ENCODE data around the gene HOOK2. TPM values are rescaled to one million over a fixed set of nuclear protein-coding genes. Genes with fewer than 3 reads are reported as not detected.

Gene HOOK2
- total and polyA plus RNA-seq, 9 of the 15 experiments (the other 6 are each of a cell fraction or from before 2014, with no cell fraction given): 1.3 to 17.2 (median 9.9) TPM

DNA sequence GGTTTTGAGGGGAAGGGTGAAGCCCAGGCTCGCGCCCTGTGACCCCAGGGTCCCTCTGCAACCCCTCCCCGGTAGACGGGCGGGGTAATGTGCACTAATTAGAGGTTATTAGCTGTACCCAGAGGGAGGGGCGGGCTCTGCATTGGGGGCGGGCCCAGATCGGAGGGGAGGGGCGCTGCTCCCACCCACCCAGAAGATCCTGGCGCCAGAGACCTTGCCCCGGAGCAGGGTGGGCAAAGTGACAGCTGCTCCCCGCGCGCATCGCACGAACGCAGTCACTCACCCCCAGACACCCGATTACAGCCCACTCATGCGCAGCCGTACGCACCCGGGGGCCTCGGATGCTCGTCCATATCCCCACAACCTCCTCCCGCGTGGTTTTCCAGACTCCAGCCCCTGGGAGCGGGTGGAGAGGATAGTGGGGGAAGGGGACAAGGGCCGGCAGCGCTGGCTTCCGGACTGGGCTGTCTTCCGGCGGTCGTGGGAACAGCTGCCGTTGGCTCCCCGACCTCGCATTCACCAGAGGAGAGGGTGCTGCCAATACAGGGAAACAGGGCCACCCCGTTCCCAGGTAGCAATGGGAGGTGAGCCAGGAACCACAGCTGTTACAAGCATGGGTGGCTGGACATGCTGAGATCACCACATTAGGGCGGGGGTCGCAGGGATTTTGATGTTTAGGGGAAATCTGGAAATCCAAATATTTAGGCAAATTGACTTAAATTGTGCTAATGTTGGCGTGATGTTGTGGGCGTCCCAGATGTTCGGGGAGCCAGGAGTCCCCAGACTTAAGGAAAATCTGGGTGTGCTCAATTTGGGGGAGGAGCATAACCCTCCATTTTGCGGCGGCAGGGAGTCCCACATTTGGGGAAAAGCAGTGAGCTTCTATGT is 2.9 kb upstream of the HOOK2 start (continued):
- no peak for TF ChIP-seq NONO (IDR thresholded peaks at IDR 0.05; ENCODE audit: low read depth in 2 of 2, low read length in 1 of 2)
- no peak for TF ChIP-seq STAG1 (CRISPR knock-in tag; IDR thresholded peaks at IDR 0.05; ENCODE audit: borderline replicate concordance)
- no peak for TF ChIP-seq ZHX1 (conservative IDR thresholded peaks at IDR 0.05; ENCODE audit: low read length)
- TF ChIP-seq NR1H2 (CRISPR knock-in tag; IDR thresholded peaks at IDR 0.05): no peak
- no peak for TF ChIP-seq CSDE1 (IDR thresholded peaks at IDR 0.05)
- TF ChIP-seq PTBP1 (IDR thresholded peaks at IDR 0.05; ENCODE audit: low read depth, low read length): no peak
- no peak for TF ChIP-seq CEBPB (tag; IDR thresholded peaks at IDR 0.05)
- peak in 2 of 3 experiments; percentile 59 to 85 for TF ChIP-seq YY1 (IDR thresholded peaks at IDR 0.05; ENCODE audit: borderline replicate concordance in 1 of 3, control insufficient read depth in 1 of 3, extremely low read depth in 1 of 3, insufficient read depth in 3 of 3, insufficient read length in 1 of 3, insufficient replicate concordance in 2 of 3, low read depth in 1 of 3, low read length in 2 of 3)
- TF ChIP-seq ZNF696 (CRISPR knock-in tag; conservative IDR thresholded peaks at IDR 0.05): no peak
- TF ChIP-seq ZBTB7A (IDR thresholded peaks at IDR 0.05; ENCODE audit: borderline replicate concordance, control insufficient read depth, low read depth, low read length): peak; percentile 39; the same call in 1 of the 2 replicates
- no peak for TF ChIP-seq SMC3 (conservative IDR thresholded peaks at IDR 0.05; ENCODE audit: insufficient read depth, low read depth, low read length)
- no peak for TF ChIP-seq ELK3 (CRISPR knock-in tag; IDR thresholded peaks at IDR 0.05)
- 0 out of 2 replicates have a peak, but pooled peaks have one; percentile 24 for TF ChIP-seq BRD4 (IDR thresholded peaks at IDR 0.05)
- no peak for TF ChIP-seq ZNF609 (CRISPR knock-in tag; IDR thresholded peaks at IDR 0.05; ENCODE audit: borderline replicate concordance)
- TF ChIP-seq, protein P1, sequence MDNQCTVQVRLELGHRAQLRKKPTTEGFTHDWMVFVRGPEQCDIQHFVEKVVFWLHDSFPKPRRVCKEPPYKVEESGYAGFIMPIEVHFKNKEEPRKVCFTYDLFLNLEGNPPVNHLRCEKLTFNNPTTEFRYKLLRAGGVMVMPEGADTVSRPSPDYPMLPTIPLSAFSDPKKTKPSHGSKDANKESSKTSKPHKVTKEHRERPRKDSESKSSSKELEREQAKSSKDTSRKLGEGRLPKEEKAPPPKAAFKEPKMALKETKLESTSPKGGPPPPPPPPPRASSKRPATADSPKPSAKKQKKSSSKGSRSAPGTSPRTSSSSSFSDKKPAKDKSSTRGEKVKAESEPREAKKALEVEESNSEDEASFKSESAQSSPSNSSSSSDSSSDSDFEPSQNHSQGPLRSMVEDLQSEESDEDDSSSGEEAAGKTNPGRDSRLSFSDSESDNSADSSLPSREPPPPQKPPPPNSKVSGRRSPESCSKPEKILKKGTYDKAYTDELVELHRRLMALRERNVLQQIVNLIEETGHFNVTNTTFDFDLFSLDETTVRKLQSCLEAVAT (IDR thresholded peaks at IDR 0.05): peak in 1 of 2 experiments; percentile 22; a peak in 1 of 4 replicates
